GM12872 (cell line): Measurements from ENCODE around the gene RCAN1.

ENCODE experiments used
- TF ChIP-seq, protein P1 (sequence below): IDR thresholded peaks from 3 replicates; pipeline ENCODE4 v1.5.1; 2011; ENCODE audit warnings: low read depth, mild to moderate bottlenecking, low read length, moderate library complexity; ENCODE audit not compliant: insufficient read depth

Gene RCAN1

GRCh38 chr21:34619841-34620665 is 5.1 kb upstream of the RCAN1 start:
- TF ChIP-seq, protein P1, sequence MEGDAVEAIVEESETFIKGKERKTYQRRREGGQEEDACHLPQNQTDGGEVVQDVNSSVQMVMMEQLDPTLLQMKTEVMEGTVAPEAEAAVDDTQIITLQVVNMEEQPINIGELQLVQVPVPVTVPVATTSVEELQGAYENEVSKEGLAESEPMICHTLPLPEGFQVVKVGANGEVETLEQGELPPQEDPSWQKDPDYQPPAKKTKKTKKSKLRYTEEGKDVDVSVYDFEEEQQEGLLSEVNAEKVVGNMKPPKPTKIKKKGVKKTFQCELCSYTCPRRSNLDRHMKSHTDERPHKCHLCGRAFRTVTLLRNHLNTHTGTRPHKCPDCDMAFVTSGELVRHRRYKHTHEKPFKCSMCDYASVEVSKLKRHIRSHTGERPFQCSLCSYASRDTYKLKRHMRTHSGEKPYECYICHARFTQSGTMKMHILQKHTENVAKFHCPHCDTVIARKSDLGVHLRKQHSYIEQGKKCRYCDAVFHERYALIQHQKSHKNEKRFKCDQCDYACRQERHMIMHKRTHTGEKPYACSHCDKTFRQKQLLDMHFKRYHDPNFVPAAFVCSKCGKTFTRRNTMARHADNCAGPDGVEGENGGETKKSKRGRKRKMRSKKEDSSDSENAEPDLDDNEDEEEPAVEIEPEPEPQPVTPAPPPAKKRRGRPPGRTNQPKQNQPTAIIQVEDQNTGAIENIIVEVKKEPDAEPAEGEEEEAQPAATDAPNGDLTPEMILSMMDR = no peak

- TF ChIP-seq, protein P1 = no peak
Measured at GRCh38 chr21:34618941-34619340, 4.0 kb upstream of the RCAN1 start.

GRCh38 chr21:34617753-34618339 is 2.9 kb upstream of the RCAN1 start:
- TF ChIP-seq, protein P1 = no peak

DNA sequence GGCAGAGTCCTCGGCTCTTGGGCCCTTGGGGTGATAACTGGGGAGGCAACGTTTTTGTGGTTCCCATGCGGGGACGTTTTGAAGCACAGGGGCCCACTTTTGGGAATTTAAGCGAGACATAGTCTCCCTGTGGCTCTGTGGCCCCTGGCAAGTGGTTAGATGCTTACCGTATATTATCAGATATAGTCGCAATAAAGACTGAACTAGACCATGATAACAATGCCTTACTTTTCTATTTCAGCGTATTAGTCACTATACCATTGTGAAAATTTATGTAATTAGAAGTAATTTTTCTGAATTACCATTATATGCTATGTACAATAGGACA is 538 bp upstream of the RCAN1 start:
- TF ChIP-seq, protein P1 = no peak

GRCh38 chr21:34613679-34614627 is 960 bp downstream of the RCAN1 start:
- TF ChIP-seq, protein P1 = no peak

DNA sequence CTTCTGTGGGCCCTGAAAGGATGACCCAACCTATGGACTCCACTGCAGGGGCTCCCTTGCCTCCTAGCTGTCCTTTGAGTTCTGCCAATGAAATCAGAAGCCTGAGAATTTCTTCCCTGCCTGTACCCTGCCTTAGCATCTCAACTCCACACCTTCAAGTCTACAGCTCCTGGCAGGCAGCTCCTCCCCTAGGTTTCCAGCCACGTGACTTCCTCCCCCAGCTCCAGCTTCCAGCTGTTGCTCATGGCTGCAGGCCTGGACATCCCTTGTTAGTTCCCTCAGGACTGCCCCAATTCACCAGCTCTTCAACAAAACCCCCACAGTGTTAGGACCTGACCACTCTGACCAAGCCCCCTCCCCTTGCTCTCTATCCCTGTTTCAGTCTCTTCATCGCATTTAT is 2.4 kb downstream of the RCAN1 start:
- TF ChIP-seq, protein P1 = no peak

GRCh38 chr21:34612056-34612455 is 2.9 kb downstream of the RCAN1 start:
- TF ChIP-seq, protein P1 = no peak
